Measurements from ENCODE around the gene CHIA.

The CHIA gene

GRCh38 chr1:111290630-111291029 lies at the start of gene CHIA:
CHIA (plus strand) TSS chr1:111290851; CDS start chr1:111310468, 19,617 bp downstream.
- Histone ChIP-seq H3K27me3 (ENCODE audit: control insufficient read depth, insufficient read depth, low read length) (no peaks in the 10 kb centered on the region), H3K36me3 (ENCODE audit: control insufficient read depth, insufficient read depth, low read length) (no peaks in the 10 kb centered on the region), H3K4me3 (ENCODE audit: low read depth, low read length) (no peak within 1 kb of the TSS), H3K9me3 (ENCODE audit: control insufficient read depth, insufficient read depth, low read length) (no peaks in the 10 kb centered on the region), H3K9ac (ENCODE audit: low read depth, low read length) (no peak within 1 kb of the TSS), H3K4me1 (ENCODE audit: control insufficient read depth, insufficient read depth, low read length) (no peaks in the 10 kb centered on the region)

- Histone ChIP-seq H3K9me3 (ENCODE audit: control insufficient read depth, insufficient read depth, low read length) (no peaks in the 10 kb centered on the region), H3K36me3 (ENCODE audit: control insufficient read depth, insufficient read depth, low read length) (no peaks in the 10 kb centered on the region)
These were observed 48.9 kb upstream of the CHIA start for GRCh38 chr1:111241797-111242196.

GRCh38 chr1:111242805-111243523 lies 47.7 kb upstream of the CHIA start:
- no peaks in the 10 kb centered on the region for H3K9me3 ChIP-seq (ENCODE audit: control insufficient read depth, insufficient read depth, low read length)
- no peak overlapping the region for H3K9ac ChIP-seq (ENCODE audit: low read depth, low read length)
- no peaks in the 10 kb centered on the region for H3K27me3 ChIP-seq (ENCODE audit: control insufficient read depth, insufficient read depth, low read length)
- no peaks in the 10 kb centered on the region for H3K4me1 ChIP-seq (ENCODE audit: control insufficient read depth, insufficient read depth, low read length)
- no peak overlapping the region for H3K4me3 ChIP-seq (ENCODE audit: low read depth, low read length)
- H3K36me3 ChIP-seq (ENCODE audit: control insufficient read depth, insufficient read depth, low read length), result no peaks in the 10 kb centered on the region

More at GRCh38 chr1:111241797-111242196, 48.9 kb upstream of the CHIA start:
- Histone ChIP-seq H3K4me3 (ENCODE audit: low read depth, low read length) (no peak overlapping the region), H3K4me1 (ENCODE audit: control insufficient read depth, insufficient read depth, low read length) (no peaks in the 10 kb centered on the region), H3K9ac (ENCODE audit: low read depth, low read length) (no peak overlapping the region), H3K27me3 (ENCODE audit: control insufficient read depth, insufficient read depth, low read length) (no peaks in the 10 kb centered on the region)

GRCh38 chr1:111247125-111247838 lies 43.4 kb upstream of the CHIA start:
- H3K4me3 ChIP-seq (ENCODE audit: low read depth, low read length), result no peak overlapping the region

GRCh38 chr1:111249960-111250359 lies 40.7 kb upstream of the CHIA start:
- H3K4me1 ChIP-seq (ENCODE audit: control insufficient read depth, insufficient read depth, low read length), result no peaks in the 10 kb centered on the region
- H3K9ac ChIP-seq (ENCODE audit: low read depth, low read length), result no peak overlapping the region
- H3K4me3 ChIP-seq (ENCODE audit: low read depth, low read length), result no peak overlapping the region
- H3K9me3 ChIP-seq (ENCODE audit: control insufficient read depth, insufficient read depth, low read length), result no peaks in the 10 kb centered on the region
- no peaks in the 10 kb centered on the region for H3K27me3 ChIP-seq (ENCODE audit: control insufficient read depth, insufficient read depth, low read length)
- H3K36me3 ChIP-seq (ENCODE audit: control insufficient read depth, insufficient read depth, low read length), result no peaks in the 10 kb centered on the region

More at GRCh38 chr1:111247125-111247838, 43.4 kb upstream of the CHIA start:
- no peaks in the 10 kb centered on the region for H3K9me3 ChIP-seq (ENCODE audit: control insufficient read depth, insufficient read depth, low read length)
- no peak overlapping the region for H3K9ac ChIP-seq (ENCODE audit: low read depth, low read length)
- H3K27me3 ChIP-seq (ENCODE audit: control insufficient read depth, insufficient read depth, low read length), result no peaks in the 10 kb centered on the region
- no peaks in the 10 kb centered on the region for H3K36me3 ChIP-seq (ENCODE audit: control insufficient read depth, insufficient read depth, low read length)
- H3K4me1 ChIP-seq (ENCODE audit: control insufficient read depth, insufficient read depth, low read length), result no peaks in the 10 kb centered on the region

GRCh38 chr1:111251570-111251969 lies 39.1 kb upstream of the CHIA start:
- H3K4me3 ChIP-seq (ENCODE audit: low read depth, low read length), result no peak overlapping the region
- no peaks in the 10 kb centered on the region for H3K27me3 ChIP-seq (ENCODE audit: control insufficient read depth, insufficient read depth, low read length)
- no peaks in the 10 kb centered on the region for H3K9me3 ChIP-seq (ENCODE audit: control insufficient read depth, insufficient read depth, low read length)
- H3K36me3 ChIP-seq (ENCODE audit: control insufficient read depth, insufficient read depth, low read length), result no peaks in the 10 kb centered on the region
- H3K4me1 ChIP-seq (ENCODE audit: control insufficient read depth, insufficient read depth, low read length), result no peaks in the 10 kb centered on the region
- no peak overlapping the region for H3K9ac ChIP-seq (ENCODE audit: low read depth, low read length)

- Histone ChIP-seq H3K9ac (ENCODE audit: low read depth, low read length) (no peak overlapping the region), H3K27me3 (ENCODE audit: control insufficient read depth, insufficient read depth, low read length) (no peaks in the 10 kb centered on the region), H3K4me1 (ENCODE audit: control insufficient read depth, insufficient read depth, low read length) (no peaks in the 10 kb centered on the region), H3K36me3 (ENCODE audit: control insufficient read depth, insufficient read depth, low read length) (no peaks in the 10 kb centered on the region), H3K9me3 (ENCODE audit: control insufficient read depth, insufficient read depth, low read length) (no peaks in the 10 kb centered on the region), H3K4me3 (ENCODE audit: low read depth, low read length) (no peak overlapping the region)
These were observed 37.9 kb upstream of the CHIA start for GRCh38 chr1:111252786-111253185.

- Histone ChIP-seq H3K27me3 (ENCODE audit: control insufficient read depth, insufficient read depth, low read length) (no peaks in the 10 kb centered on the region), H3K9ac (ENCODE audit: low read depth, low read length) (no peak overlapping the region), H3K9me3 (ENCODE audit: control insufficient read depth, insufficient read depth, low read length) (no peaks in the 10 kb centered on the region), H3K4me1 (ENCODE audit: control insufficient read depth, insufficient read depth, low read length) (no peaks in the 10 kb centered on the region), H3K36me3 (ENCODE audit: control insufficient read depth, insufficient read depth, low read length) (no peaks in the 10 kb centered on the region), H3K4me3 (ENCODE audit: low read depth, low read length) (no peak overlapping the region)
These were observed 36.8 kb upstream of the CHIA start for GRCh38 chr1:111253876-111254275.

- Histone ChIP-seq H3K27me3 (ENCODE audit: control insufficient read depth, insufficient read depth, low read length) (no peaks in the 10 kb centered on the region), H3K4me3 (ENCODE audit: low read depth, low read length) (no peak overlapping the region), H3K36me3 (ENCODE audit: control insufficient read depth, insufficient read depth, low read length) (no peaks in the 10 kb centered on the region), H3K4me1 (ENCODE audit: control insufficient read depth, insufficient read depth, low read length) (peaks cover 3% of the 10 kb centered on the region), H3K9ac (ENCODE audit: low read depth, low read length) (no peak overlapping the region), H3K9me3 (ENCODE audit: control insufficient read depth, insufficient read depth, low read length) (no peaks in the 10 kb centered on the region)
These were observed 33.5 kb upstream of the CHIA start for GRCh38 chr1:111256988-111257658.

GRCh38 chr1:111267801-111268508 lies 22.7 kb upstream of the CHIA start:
- Histone ChIP-seq H3K27me3 (ENCODE audit: control insufficient read depth, insufficient read depth, low read length) (peaks cover 4% of the 10 kb centered on the region), H3K4me1 (ENCODE audit: control insufficient read depth, insufficient read depth, low read length) (peaks cover 6% of the 10 kb centered on the region)

GRCh38 chr1:111269825-111270406 lies 20.7 kb upstream of the CHIA start:
- peaks cover 4% of the 10 kb centered on the region for H3K27me3 ChIP-seq (ENCODE audit: control insufficient read depth, insufficient read depth, low read length)
- H3K4me3 ChIP-seq (ENCODE audit: low read depth, low read length), result peak overlapping the region; percentile 59
- no peaks in the 10 kb centered on the region for H3K36me3 ChIP-seq (ENCODE audit: control insufficient read depth, insufficient read depth, low read length)
- no peaks in the 10 kb centered on the region for H3K9me3 ChIP-seq (ENCODE audit: control insufficient read depth, insufficient read depth, low read length)
- H3K4me1 ChIP-seq (ENCODE audit: control insufficient read depth, insufficient read depth, low read length), result peaks cover 6% of the 10 kb centered on the region
- H3K9ac ChIP-seq (ENCODE audit: low read depth, low read length), result no peak overlapping the region

More at GRCh38 chr1:111267801-111268508, 22.7 kb upstream of the CHIA start:
- Histone ChIP-seq H3K36me3 (ENCODE audit: control insufficient read depth, insufficient read depth, low read length) (no peaks in the 10 kb centered on the region), H3K4me3 (ENCODE audit: low read depth, low read length) (no peak overlapping the region), H3K9me3 (ENCODE audit: control insufficient read depth, insufficient read depth, low read length) (no peaks in the 10 kb centered on the region), H3K9ac (ENCODE audit: low read depth, low read length) (no peak overlapping the region)
